Stimulated activated effector memory CD8-positive, alpha-beta T cell treated with anti-CD3 and anti-CD28 coated beads, Interleukin-12 subunit alpha, Interleukin-12 subunit beta, amount 100 ng/mL, for 72 hours (primary cell): ENCODE measurements around the gene GTF3C1.

Source experiments
- ATAC-seq: fragments of 150-1000 bp; cut with Tn5 transposase; 2 replicates; pipeline ENCODE4 v1.10.0; 2021
- DNase-seq, 2 donors: peaks; one replicate each; pipeline ENCODE4 v3.0.0; 2021 to 2022; ENCODE audit warnings: low spot score in 2 of 2
- H3K27ac Mint-ChIP-seq: one replicate; pipeline ENCODE4 v1.8.0; 2022; ENCODE audit warnings: mild to moderate bottlenecking, mixed read lengths
- H3K36me3 Mint-ChIP-seq: one replicate; pipeline ENCODE4 v1.8.0; 2022; ENCODE audit warnings: mild to moderate bottlenecking, mixed read lengths
- H3K4me1 Mint-ChIP-seq: one replicate; pipeline ENCODE4 v1.8.0; 2022; ENCODE audit warnings: mixed read lengths
- H3K4me3 Mint-ChIP-seq: one replicate; pipeline ENCODE4 v1.8.0; 2022; ENCODE audit warnings: mild to moderate bottlenecking, mixed read lengths
- H3K9me3 Mint-ChIP-seq: one replicate; pipeline ENCODE4 v1.8.0; 2022; ENCODE audit warnings: mixed read lengths

Gene GTF3C1

DNA sequence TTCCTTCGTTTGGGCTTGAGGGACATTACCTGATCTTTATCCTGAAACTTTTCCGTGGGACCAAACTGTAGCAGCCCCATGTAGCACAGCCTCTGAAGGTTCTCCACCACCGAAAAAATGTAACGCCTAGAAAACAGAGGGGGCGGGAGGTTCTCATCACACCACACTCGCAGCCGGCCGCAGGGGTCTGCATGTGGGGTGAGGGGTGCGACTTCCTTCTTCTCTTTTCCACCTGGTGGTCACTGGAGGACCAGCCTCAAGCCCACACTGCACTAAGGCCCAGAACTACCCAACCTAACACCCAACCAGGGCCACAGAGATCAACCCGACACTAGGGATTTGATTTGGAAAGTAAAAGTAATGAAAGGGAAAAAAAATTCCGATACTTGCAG lies 57.1 kb downstream of the GTF3C1 start:
- Mint-ChIP-seq H3K9me3 (no peaks in the 10 kb centered on the region), H3K27ac (peak overlapping the region; percentile 96), H3K4me1 (peaks cover 8% of the 10 kb centered on the region), H3K4me3 (no peak overlapping the region), H3K36me3 (peaks cover 89% of the 10 kb centered on the region)
- no peak for ATAC-seq
- no peak for DNase-seq

DNA sequence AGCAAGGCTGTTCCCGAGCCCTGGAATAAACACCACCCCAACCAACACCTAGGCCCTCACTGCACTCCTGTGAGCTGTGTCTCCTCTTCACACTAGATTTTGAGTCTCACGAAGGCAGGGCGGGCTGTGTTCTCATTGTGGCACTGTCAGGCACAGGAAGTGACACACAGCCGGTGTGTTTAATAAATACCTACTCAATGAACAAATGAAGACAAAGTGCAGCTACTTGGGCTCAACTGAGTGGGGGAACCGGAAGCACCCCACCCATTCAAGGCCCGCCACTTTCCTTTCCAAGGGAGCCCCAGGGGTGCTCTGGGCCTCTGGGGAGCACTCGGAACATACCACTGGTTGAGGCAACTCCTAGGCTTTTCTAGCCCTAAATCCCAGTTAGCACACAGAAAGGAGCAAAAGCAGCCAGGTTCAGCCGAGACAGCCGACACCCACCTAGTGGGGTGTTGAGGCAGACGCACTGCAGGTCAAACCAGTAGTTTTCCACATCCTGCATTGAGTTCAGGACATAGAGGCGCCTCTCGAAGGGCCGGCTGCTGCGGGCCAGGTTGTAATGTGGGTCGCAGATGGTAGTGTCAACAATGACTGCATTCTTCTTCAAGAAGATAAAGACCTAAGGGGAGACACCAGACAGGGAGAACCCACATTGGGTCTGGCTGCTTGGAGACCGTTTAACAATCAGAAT lies 57.7 kb downstream of the GTF3C1 start:
- no peak for DNase-seq
- Mint-ChIP-seq H3K9me3 (no peaks in the 10 kb centered on the region), H3K4me1 (peaks cover 7% of the 10 kb centered on the region), H3K4me3 (no peak overlapping the region), H3K27ac (peak overlapping the region; percentile 96), H3K36me3 (peaks cover 89% of the 10 kb centered on the region)
- peak; percentile 64 for ATAC-seq

DNA sequence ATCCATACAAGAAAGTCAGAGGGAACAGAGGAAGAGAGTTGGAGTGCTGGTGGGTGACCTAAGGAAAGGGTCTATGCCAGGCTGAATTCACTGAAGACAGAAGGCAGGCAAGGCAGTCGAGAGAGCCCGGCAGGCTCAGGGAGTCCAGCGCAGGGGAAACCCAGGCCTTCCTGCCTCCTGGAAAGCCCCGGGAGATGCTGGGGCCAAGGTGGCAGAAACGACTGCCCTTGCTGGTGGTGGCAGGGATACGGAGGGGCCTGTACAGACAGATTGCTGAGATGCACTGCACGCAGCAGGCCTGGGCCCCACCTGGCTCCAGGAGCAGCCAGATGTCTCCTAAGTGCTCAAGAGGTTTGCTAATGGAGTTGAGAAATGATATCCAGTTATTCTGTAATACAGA lies 59.8 kb downstream of the GTF3C1 start:
- Mint-ChIP-seq H3K36me3 (peaks cover 90% of the 10 kb centered on the region), H3K4me1 (peaks cover 7% of the 10 kb centered on the region), H3K27ac (no peak overlapping the region), H3K4me3 (no peak overlapping the region), H3K9me3 (no peaks in the 10 kb centered on the region)
- no peak for DNase-seq
- ATAC-seq, result no peak

DNA sequence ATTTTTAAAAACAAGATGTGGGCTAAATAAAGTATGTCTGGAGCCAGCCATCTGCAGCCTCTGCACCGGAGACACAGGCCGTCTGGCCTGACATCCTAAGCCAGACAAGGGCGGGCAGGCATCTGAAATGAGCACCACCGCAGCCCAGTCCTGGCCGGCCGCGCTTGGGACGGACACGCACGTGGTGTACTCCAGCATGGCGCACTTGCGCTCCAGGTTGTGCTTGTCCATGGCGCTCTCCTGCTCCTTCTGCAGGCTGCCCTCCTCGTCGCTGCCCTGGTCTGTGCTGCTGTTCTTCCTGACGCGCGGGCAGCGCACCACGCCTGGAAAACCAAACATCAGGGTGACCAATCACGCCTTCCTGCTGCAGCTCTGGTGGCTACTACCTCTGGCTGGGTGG lies 60.3 kb downstream of the GTF3C1 start:
- no peak overlapping the region for H3K27ac Mint-ChIP-seq
- no peak for ATAC-seq
- peaks cover 7% of the 10 kb centered on the region for H3K4me1 Mint-ChIP-seq
- peaks cover 90% of the 10 kb centered on the region for H3K36me3 Mint-ChIP-seq
- no peak for DNase-seq
- no peak overlapping the region for H3K4me3 Mint-ChIP-seq
- no peaks in the 10 kb centered on the region for H3K9me3 Mint-ChIP-seq

DNA sequence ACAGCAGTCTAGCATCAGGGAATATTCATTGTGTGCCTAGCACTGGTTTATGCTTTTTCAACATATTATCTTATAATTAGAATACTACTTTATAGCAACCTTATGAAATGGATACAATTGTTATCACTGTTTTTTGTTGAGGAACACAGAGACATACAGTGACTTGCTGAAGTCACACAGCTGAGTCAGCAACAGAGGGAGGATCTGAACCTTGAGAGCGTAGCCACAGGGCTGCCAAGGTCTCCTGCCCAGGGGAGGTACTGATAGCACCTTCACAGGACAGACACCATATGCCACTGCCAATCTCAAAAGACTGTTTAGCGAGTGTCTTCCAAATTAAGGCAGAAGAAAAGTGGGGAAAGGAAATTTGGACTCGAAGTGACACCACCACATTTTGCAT lies 63.0 kb downstream of the GTF3C1 start:
- Mint-ChIP-seq H3K27ac (peak overlapping the region; percentile 23), H3K4me3 (no peak overlapping the region), H3K9me3 (no peaks in the 10 kb centered on the region), H3K36me3 (peaks cover 90% of the 10 kb centered on the region), H3K4me1 (peaks cover 4% of the 10 kb centered on the region)
- DNase-seq (no peak), ATAC-seq (no peak)

DNA sequence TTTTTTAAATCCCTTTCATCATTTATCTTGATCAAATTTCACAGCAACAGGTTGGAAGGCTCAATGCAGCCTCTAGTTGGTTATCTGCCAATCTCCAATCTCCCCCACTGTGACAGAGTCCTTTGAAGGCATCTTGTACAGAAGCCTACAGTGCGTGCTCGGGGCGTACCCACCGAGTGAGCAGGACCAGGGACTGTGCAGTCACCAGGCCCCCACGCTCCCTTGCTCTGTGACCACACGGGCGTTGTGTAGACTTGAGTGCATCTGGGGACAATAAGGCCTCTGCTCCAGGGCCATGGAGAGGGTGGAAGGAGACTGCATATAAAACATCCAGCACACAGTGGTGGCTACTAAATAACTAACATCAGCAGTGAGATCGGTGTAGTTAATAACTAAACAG lies 63.4 kb downstream of the GTF3C1 start:
- DNase-seq (no peak), ATAC-seq (no peak)
- no peaks in the 10 kb centered on the region for H3K9me3 Mint-ChIP-seq
- H3K4me3 Mint-ChIP-seq, result no peak overlapping the region
- H3K4me1 Mint-ChIP-seq, result no peaks in the 10 kb centered on the region
- H3K27ac Mint-ChIP-seq, result peak overlapping the region; percentile 23
- H3K36me3 Mint-ChIP-seq, result peaks cover 90% of the 10 kb centered on the region

DNA sequence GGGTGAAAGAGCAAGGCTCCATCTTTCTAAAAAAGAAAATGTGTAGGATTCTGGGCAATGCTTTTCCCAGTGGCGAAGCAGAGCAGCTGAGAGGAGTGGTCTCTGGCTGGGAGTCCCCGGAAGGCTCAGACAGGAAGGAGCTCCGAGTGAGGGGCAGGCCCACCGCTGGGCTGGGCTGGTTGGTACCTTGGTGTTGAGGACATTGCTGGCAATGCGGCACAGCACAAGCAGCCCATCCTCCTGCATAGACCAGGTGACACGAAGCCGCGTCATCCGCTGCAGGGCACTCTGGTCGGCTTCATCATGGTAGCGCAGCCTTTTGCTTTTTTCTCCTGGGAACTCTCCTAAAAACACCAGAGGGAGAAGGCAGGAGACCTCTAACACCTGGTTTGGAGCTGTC lies 63.9 kb downstream of the GTF3C1 start:
- no peaks in the 10 kb centered on the region for H3K9me3 Mint-ChIP-seq
- H3K4me3 Mint-ChIP-seq, result no peak overlapping the region
- no peaks in the 10 kb centered on the region for H3K4me1 Mint-ChIP-seq
- DNase-seq (no peak), ATAC-seq (no peak)
- H3K27ac Mint-ChIP-seq, result no peak overlapping the region
- peaks cover 90% of the 10 kb centered on the region for H3K36me3 Mint-ChIP-seq

DNA sequence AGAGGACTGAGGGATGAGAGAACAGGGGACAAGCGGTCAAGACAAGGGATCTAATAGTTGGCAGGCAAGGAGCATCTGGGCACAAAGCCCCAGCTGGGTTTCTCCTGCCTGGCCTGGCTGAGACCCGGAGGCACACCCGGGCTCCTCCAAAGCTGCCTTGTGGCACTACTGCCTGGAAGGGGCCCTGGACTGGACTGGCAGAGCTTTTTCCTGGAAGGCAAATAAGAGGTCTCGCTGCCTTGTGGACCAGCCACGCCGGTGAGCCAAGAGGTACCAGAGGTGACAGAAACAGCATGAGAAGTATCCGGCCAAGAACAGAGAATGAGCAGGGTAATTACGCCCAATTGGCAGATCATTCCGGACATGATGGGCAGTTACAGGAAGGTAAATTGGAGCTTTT lies 64.6 kb downstream of the GTF3C1 start:
- Mint-ChIP-seq H3K4me3 (no peak overlapping the region), H3K27ac (no peak overlapping the region), H3K36me3 (peaks cover 95% of the 10 kb centered on the region), H3K4me1 (no peaks in the 10 kb centered on the region), H3K9me3 (no peaks in the 10 kb centered on the region)
- no peak for DNase-seq
- ATAC-seq, result no peak

DNA sequence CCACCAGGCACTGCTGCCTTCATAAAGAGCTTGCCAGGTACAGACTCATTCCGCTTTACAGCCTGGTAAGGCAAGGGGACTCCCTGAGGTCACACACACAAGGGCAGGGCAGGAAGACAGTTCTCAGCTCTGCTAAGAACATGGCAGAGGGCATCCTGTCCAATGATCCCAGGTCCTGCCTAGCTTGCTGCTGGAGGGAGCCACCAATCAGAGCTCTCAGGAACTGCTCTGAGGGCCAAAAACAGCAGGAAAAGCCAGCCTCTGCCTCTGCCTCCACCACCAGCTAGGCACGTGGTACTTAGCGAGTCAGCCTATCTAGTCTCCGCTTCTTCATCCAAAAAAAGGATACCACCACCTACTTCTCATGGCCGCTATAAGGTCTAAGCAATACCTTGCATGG lies 66.1 kb downstream of the GTF3C1 start:
- no peaks in the 10 kb centered on the region for H3K4me1 Mint-ChIP-seq
- H3K27ac Mint-ChIP-seq, result peak overlapping the region; percentile 74
- no peak for ATAC-seq
- peaks cover 95% of the 10 kb centered on the region for H3K36me3 Mint-ChIP-seq
- no peaks in the 10 kb centered on the region for H3K9me3 Mint-ChIP-seq
- no peak overlapping the region for H3K4me3 Mint-ChIP-seq
- DNase-seq, result no peak

DNA sequence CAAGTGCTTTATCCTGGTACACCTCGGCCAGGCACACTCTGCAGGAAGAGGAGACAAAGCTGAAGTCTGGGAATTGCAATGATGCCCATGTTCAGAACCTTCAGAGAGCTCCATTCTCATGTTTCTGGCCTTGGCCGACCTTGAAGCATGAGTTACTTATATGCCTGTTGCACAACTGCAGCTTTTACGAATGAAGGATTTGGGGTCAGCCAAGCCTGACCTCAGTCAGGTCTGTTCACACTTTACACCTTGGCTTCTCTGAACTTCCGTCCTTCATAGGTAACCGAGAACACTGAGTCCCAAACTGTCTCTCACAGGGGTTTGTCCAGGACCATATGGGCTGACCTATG lies 66.7 kb downstream of the GTF3C1 start:
- Mint-ChIP-seq H3K4me3 (no peak overlapping the region), H3K4me1 (no peaks in the 10 kb centered on the region), H3K36me3 (peaks cover 95% of the 10 kb centered on the region), H3K27ac (no peak overlapping the region), H3K9me3 (no peaks in the 10 kb centered on the region)
- ATAC-seq (no peak), DNase-seq (no peak)

DNA sequence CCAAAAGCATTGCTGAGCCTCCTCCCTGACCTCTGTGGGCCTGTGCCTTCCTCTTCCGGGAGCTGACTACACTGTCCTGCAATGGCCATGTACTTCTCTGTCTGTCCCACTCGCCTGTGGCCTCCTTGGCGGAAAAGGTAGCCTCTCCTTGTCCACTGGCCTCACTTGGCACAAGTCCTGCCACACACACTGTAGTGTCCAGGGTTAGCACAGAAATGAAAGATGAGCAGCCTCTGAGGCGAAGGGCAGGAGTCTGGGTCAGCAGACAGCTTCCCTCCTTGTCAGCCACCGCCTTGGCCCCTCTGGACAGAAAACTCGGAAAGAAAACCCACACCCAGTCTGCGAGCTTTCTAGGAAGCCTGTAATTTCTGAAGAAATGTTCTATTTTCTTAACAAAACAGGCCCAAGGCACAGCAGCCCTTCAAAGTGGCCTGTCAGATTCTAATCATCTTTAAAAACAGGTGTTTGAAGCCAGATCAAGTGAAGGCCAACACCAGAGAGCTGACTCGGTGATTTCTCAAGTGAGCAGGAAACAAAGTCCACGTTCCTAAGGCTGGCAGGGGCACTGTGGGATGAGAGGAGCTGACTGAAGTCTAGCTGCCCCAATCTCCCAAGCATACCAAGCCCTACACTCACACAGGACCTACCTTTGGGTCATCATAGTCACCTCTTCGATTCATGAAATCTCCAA lies 67.2 kb downstream of the GTF3C1 start:
- ATAC-seq (no peak), DNase-seq (no peak)
- Mint-ChIP-seq H3K27ac (peak overlapping the region; percentile 38), H3K9me3 (no peaks in the 10 kb centered on the region), H3K4me3 (no peak overlapping the region), H3K36me3 (peaks cover 95% of the 10 kb centered on the region), H3K4me1 (no peaks in the 10 kb centered on the region)

DNA sequence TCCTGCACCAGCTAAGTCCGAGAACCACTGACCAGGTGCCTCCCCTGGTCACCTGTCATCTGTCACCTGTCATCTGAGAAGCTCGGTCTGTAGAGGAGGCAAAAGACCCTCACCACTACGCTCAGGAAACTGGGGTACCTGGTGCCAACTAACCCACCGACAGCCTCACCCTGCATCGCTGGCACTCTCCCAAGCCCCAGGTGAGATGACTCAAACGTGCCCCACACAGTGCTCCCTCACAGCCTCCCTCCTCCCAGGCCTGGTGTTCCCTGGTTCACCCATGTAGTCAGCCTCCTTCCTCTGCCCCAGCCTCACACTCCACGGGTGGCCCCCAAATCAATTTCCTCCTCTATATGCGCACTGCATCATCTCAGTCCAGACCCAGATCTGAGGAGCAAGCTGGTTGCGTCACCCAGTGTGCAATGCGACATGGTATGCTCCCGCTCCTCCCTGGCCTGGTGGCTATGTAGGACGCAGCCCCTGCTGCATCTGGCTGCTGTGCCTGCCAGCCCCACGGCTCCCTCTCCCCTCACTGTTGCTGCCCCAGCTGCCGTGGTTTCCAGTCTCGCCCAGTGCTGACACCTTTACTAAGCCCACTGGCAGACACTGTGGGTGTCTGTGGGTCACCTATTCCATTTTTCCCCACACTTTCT lies 68.3 kb downstream of the GTF3C1 start:
- H3K4me1 Mint-ChIP-seq, result no peaks in the 10 kb centered on the region
- H3K4me3 Mint-ChIP-seq, result no peak overlapping the region
- ATAC-seq (no peak), DNase-seq (no peak)
- H3K27ac Mint-ChIP-seq, result peak overlapping the region; percentile 38
- peaks cover 95% of the 10 kb centered on the region for H3K36me3 Mint-ChIP-seq
- H3K9me3 Mint-ChIP-seq, result no peaks in the 10 kb centered on the region

DNA sequence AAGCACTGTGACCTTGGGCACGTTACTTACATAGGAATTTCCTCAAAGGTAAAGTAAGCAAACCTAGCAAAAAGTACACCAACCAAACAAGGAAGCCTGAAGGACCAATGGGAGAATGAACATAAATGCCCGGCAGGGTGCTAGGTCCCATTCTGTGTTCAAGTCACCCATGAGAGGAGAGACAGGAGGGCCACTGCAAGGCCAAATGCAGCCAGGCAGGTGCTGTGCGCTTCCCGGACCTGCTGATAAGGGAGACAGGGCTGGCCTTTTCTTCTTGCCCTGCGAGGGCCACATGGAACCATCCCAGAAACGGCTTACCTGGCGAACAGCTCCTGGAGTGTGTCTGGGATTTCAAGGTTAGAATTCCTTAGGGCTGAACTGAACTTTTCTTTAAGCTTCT lies 69.0 kb downstream of the GTF3C1 start:
- ATAC-seq, result no peak
- Mint-ChIP-seq H3K9me3 (no peaks in the 10 kb centered on the region), H3K27ac (no peak overlapping the region), H3K4me1 (no peaks in the 10 kb centered on the region), H3K36me3 (peaks cover 95% of the 10 kb centered on the region), H3K4me3 (no peak overlapping the region)
- DNase-seq, result no peak

DNA sequence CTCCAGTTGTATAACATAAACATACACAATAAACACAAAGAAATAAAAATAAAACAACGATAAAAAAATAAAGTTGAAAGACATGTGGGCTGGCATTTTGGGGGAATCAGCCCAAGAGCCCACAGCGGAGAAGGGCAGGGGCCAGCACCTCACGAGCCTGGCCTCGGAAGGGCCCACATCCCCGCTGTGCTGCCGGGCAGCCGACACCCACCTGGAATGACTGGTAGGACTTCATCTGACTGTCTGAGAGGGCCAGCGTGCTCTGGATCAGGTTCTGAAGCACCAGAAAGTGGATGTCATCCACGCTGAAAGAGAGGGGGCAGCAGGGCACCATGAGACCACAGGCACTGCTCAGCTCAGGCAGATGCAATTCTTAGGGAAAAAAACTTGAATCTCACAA lies 73.5 kb downstream of the GTF3C1 start:
- DNase-seq (no peak), ATAC-seq (no peak)
- H3K36me3 Mint-ChIP-seq, result peaks cover 95% of the 10 kb centered on the region
- no peak overlapping the region for H3K4me3 Mint-ChIP-seq
- no peaks in the 10 kb centered on the region for H3K4me1 Mint-ChIP-seq
- no peaks in the 10 kb centered on the region for H3K9me3 Mint-ChIP-seq
- peak overlapping the region; percentile 5 for H3K27ac Mint-ChIP-seq

DNA sequence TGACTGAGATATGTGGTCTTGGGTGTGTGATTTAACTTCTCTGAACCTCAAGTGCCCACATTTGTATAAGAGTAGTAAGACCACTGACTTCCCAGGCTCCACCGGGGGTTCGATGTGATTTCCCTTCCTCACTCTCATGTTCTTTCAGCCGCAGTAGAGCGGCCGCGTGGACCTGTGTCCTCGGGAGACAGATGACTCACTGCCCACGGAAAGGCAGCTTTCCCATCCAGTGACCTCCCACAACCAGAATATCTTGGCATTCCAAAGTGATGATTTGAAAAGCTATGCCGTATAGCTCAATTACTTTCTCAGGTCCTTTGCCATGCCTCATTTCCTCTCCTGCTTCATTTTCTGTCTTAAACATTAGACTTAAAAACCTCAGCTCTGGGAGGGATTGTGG lies 74.2 kb downstream of the GTF3C1 start:
- DNase-seq (no peak), ATAC-seq (no peak)
- Mint-ChIP-seq H3K27ac (peak overlapping the region; percentile 5), H3K36me3 (peaks cover 93% of the 10 kb centered on the region), H3K4me1 (no peaks in the 10 kb centered on the region), H3K9me3 (no peaks in the 10 kb centered on the region), H3K4me3 (no peak overlapping the region)

DNA sequence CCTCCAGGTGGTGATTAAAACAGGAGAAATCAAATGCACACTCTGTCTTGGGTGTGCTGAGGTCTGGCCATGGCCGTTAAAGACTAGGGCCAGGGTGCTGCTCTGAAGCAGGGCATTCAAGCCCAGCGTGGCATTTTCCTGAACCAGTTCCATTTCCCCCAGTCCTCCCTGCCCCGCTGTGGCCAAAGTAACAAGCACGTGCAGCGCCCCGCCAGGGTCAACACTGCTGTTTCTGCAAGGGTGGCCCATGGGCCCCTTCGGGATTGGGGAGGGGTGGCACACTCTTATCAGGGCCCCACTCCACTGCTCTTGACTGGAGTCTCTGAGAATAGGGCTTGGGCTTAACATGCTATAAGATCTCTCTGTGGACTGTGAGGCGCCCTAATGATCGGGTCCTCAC lies 74.8 kb downstream of the GTF3C1 start:
- no peaks in the 10 kb centered on the region for H3K9me3 Mint-ChIP-seq
- H3K4me3 Mint-ChIP-seq, result no peak overlapping the region
- DNase-seq, result no peak
- H3K4me1 Mint-ChIP-seq, result no peaks in the 10 kb centered on the region
- H3K36me3 Mint-ChIP-seq, result peaks cover 93% of the 10 kb centered on the region
- no peak overlapping the region for H3K27ac Mint-ChIP-seq
- ATAC-seq, result no peak
